ENCODE results near the gene GJC3. TPM values are rescaled to one million over a fixed set of nuclear protein-coding genes. Genes with fewer than 3 reads are reported as not detected.
"Not testable (repeated sequence)": the region's sequence is repeated elsewhere in the genome, so short reads cannot be mapped to it uniquely, and the experiment has no call there.

The GJC3 gene
- total RNA-seq, 1 experiment from 2014 or later, result 0.18 TPM

DNA sequence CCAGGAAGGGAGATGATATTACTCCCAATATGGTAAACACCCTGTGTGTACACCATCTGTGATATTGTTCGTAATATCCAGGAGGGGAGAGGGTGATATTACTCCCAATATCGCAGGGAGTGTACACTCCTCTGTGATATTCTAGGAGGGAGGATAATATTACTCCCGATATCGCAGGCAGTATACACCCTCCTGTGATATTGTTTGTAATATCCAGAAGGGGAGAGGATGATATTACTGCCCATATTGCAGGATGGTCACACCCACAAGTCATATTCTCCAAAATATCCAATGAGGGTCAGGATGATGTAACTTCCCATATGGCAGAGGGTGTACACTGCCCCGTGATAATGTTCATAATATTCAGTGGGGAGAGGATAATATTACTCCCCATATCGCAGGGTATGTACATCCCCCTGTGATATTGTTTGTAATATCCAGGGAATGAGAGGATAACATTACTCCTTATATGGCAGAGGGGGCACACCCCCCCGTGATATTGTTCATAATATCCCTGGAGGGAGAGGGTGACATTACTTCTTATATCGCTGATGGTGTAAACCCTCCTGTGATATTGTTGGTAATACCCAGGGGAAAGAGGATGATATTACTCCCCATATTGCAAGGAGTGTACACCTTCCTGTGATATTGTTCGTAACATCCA is 29.3 kb upstream of the GJC3 start:
- Histone ChIP-seq H3K9me3 (ENCODE audit: low read length) (no peaks in the 10 kb centered on the region), H2AFZ (ENCODE audit: low read length) (no peak overlapping the region), H3K4me1 (ENCODE audit: insufficient read depth, low read length) (peaks cover 10% of the 10 kb centered on the region), H3K9me2 (replicated peaks; ENCODE audit: low read length) (no peaks in the 10 kb centered on the region), H3K36me3 (ENCODE audit: low read depth, low read length) (no peaks in the 10 kb centered on the region), H4K20me1 (ENCODE audit: low read length) (no peaks in the 10 kb centered on the region), H3F3A (ENCODE audit: low read length, unreplicated experiment) (no peaks in the 10 kb centered on the region), H3K4me2 (ENCODE audit: low read length) (no peak overlapping the region), H3K9ac (ENCODE audit: low read length) (no peak overlapping the region), H3K27me3 (ENCODE audit: low read length) (peaks cover 40% of the 10 kb centered on the region), H3K4me3 (ENCODE audit: low read length) (no peak overlapping the region), H3K79me2 (ENCODE audit: low read length) (no peaks in the 10 kb centered on the region), H3K27ac (ENCODE audit: low read length) (no peak overlapping the region)
- ATAC-seq, result no peak
- TF ChIP-seq EZH2 (IDR thresholded peaks at IDR 0.05; ENCODE audit: low read length, unreplicated experiment) (no peak), EZH2phosphoT487 (IDR thresholded peaks at IDR 0.05; ENCODE audit: borderline replicate concordance, low read length) (no peak)
- TF ChIP-seq, protein P1, sequence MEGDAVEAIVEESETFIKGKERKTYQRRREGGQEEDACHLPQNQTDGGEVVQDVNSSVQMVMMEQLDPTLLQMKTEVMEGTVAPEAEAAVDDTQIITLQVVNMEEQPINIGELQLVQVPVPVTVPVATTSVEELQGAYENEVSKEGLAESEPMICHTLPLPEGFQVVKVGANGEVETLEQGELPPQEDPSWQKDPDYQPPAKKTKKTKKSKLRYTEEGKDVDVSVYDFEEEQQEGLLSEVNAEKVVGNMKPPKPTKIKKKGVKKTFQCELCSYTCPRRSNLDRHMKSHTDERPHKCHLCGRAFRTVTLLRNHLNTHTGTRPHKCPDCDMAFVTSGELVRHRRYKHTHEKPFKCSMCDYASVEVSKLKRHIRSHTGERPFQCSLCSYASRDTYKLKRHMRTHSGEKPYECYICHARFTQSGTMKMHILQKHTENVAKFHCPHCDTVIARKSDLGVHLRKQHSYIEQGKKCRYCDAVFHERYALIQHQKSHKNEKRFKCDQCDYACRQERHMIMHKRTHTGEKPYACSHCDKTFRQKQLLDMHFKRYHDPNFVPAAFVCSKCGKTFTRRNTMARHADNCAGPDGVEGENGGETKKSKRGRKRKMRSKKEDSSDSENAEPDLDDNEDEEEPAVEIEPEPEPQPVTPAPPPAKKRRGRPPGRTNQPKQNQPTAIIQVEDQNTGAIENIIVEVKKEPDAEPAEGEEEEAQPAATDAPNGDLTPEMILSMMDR (conservative IDR thresholded peaks at IDR 0.05; ENCODE audit: low read depth, low read length), result no peak
- DNase-seq, result no peak
- intact Hi-C loops (cut with micrococcal nuclease), result no loop called here
- BruUV-seq (replicated peaks), result no TSS peak
- POLR2A ChIA-PET (ENCODE audit: unreplicated experiment), result no interaction called here
- CTCF ChIA-PET, result no interaction called here

- peaks cover 10% of the 10 kb centered on the region for H3K4me1 ChIP-seq (ENCODE audit: insufficient read depth, low read length)
- POLR2A ChIA-PET (ENCODE audit: unreplicated experiment), result no interaction called here
Measured at GRCh38 chr7:99955247-99955646, 25.8 kb upstream of the GJC3 start.

DNA sequence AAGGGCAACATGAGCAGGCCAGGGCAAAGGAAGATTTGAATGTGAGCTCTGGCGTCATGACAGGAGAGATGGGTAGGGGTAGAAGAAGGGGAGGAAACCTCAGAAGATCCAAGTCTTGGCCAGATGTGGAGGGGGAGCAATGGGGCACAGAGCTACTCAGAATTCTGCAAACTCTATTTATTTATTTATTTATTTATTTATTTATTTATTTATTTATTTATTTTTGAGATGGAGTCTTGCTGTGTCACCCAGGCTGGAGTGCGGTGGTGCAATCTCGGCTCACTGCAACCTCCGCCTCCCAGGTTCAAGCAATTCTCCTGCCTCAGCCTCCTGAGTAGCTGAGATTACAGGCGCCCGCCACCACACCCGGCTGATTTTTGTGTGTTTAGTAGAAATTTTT is 25.2 kb upstream of the GJC3 start:
- H3F3A ChIP-seq (ENCODE audit: low read length, unreplicated experiment); H3K9me2 ChIP-seq (replicated peaks; ENCODE audit: low read length); H3K9ac ChIP-seq (ENCODE audit: low read length); DNase-seq; BruUV-seq (replicated peaks); H3K4me3 ChIP-seq (ENCODE audit: low read length); H3K9me3 ChIP-seq (ENCODE audit: low read length); POLR2A ChIA-PET (ENCODE audit: unreplicated experiment); ATAC-seq; H3K79me2 ChIP-seq (ENCODE audit: low read length); intact Hi-C loops (cut with micrococcal nuclease); H3K36me3 ChIP-seq (ENCODE audit: low read depth, low read length); CTCF ChIA-PET; H3K4me2 ChIP-seq (ENCODE audit: low read length); H3K27ac ChIP-seq (ENCODE audit: low read length); H3K27me3 ChIP-seq (ENCODE audit: low read length); H4K20me1 ChIP-seq (ENCODE audit: low read length); H2AFZ ChIP-seq (ENCODE audit: low read length); H3K4me1 ChIP-seq (ENCODE audit: insufficient read depth, low read length): not testable (repeated sequence)

More at GRCh38 chr7:99955247-99955646, 25.8 kb upstream of the GJC3 start:
- no peaks in the 10 kb centered on the region for H3K36me3 ChIP-seq (ENCODE audit: low read depth, low read length)
- peak overlapping the region; percentile 50 for H3K27ac ChIP-seq (ENCODE audit: low read length)
- H3K4me2 ChIP-seq (ENCODE audit: low read length), result peak overlapping the region; percentile 39; the same call in 1 of the 2 replicates
- no peaks in the 10 kb centered on the region for H3K9me2 ChIP-seq (replicated peaks; ENCODE audit: low read length)
- no peaks in the 10 kb centered on the region for H3K9me3 ChIP-seq (ENCODE audit: low read length)
- CTCF ChIA-PET, result no interaction called here
- TF ChIP-seq EZH2 (IDR thresholded peaks at IDR 0.05; ENCODE audit: low read length, unreplicated experiment), result no peak
- no peak for TF ChIP-seq EZH2phosphoT487 (IDR thresholded peaks at IDR 0.05; ENCODE audit: borderline replicate concordance, low read length)
- TF ChIP-seq, protein P1 (conservative IDR thresholded peaks at IDR 0.05; ENCODE audit: low read depth, low read length), result no peak
- no TSS peak for BruUV-seq (replicated peaks)
- no peaks in the 10 kb centered on the region for H3F3A ChIP-seq (ENCODE audit: low read length, unreplicated experiment)
- H3K9ac ChIP-seq (ENCODE audit: low read length), result no peak overlapping the region
- DNase-seq (peak; percentile 74), ATAC-seq (peak; percentile 59)
- H2AFZ ChIP-seq (ENCODE audit: low read length), result no peak overlapping the region
- intact Hi-C loops (cut with micrococcal nuclease), result no loop called here
- H3K27me3 ChIP-seq (ENCODE audit: low read length), result peaks cover 7% of the 10 kb centered on the region
- no peaks in the 10 kb centered on the region for H4K20me1 ChIP-seq (ENCODE audit: low read length)
- no peak overlapping the region for H3K4me3 ChIP-seq (ENCODE audit: low read length)
- H3K79me2 ChIP-seq (ENCODE audit: low read length), result no peaks in the 10 kb centered on the region

Data from PC-3 (cell line).